Cardiac fibroblast (primary cell): ENCODE measurements around the gene RGS16.
A peak's percentile ranks its signal among the peaks of the same experiment; 100 is the strongest.

Source experiments
- DNase-seq, 2 donors: peaks; one replicate each; pipeline versions ENCODE4 v3.0.0 to v3.0.0-alpha.2; 2010; ENCODE audit warnings: low read depth in 2 of 2
- H3K4me3 ChIP-seq, 2 donors: replicated peaks in 1 of 2; 1 replicate in 1 of 2; 2 replicates in 1 of 2; pipeline ENCODE4 v1.5.1; 2011; ENCODE audit warnings: low read depth in 2 of 2, low read length in 2 of 2, mild to moderate bottlenecking in 2 of 2, moderate library complexity in 1 of 2
- TF ChIP-seq, protein P1 (sequence below): IDR thresholded peaks from one replicate; pipeline ENCODE4 v1.5.1; 2011; ENCODE audit warnings: low read depth, mild to moderate bottlenecking, low read length, inconsistent platforms

RGS16 gene

DNA sequence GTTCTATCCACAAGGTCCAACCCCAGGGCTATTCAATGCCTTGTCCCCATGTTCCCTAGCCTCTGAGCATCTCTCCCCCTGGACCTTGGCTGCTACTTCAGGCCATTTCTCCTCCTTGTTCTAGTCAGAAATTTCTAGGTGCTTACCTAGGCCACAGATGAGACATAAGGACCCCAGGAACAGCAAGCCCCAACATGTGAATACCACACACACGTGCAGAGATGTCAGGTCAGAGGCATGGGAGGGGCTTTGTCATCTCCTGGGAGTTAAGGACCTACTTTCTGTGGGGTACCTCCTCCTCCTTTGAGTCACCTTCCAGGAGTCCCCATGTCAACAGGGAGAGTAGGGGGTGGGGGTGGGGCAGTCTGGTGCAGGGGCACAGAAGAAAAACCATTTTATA, 7.1 kb upstream of the RGS16 start:
- TF ChIP-seq, protein P1, sequence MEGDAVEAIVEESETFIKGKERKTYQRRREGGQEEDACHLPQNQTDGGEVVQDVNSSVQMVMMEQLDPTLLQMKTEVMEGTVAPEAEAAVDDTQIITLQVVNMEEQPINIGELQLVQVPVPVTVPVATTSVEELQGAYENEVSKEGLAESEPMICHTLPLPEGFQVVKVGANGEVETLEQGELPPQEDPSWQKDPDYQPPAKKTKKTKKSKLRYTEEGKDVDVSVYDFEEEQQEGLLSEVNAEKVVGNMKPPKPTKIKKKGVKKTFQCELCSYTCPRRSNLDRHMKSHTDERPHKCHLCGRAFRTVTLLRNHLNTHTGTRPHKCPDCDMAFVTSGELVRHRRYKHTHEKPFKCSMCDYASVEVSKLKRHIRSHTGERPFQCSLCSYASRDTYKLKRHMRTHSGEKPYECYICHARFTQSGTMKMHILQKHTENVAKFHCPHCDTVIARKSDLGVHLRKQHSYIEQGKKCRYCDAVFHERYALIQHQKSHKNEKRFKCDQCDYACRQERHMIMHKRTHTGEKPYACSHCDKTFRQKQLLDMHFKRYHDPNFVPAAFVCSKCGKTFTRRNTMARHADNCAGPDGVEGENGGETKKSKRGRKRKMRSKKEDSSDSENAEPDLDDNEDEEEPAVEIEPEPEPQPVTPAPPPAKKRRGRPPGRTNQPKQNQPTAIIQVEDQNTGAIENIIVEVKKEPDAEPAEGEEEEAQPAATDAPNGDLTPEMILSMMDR, result no peak
- H3K4me3 ChIP-seq, result no peak overlapping the region
- no peak for DNase-seq

DNA sequence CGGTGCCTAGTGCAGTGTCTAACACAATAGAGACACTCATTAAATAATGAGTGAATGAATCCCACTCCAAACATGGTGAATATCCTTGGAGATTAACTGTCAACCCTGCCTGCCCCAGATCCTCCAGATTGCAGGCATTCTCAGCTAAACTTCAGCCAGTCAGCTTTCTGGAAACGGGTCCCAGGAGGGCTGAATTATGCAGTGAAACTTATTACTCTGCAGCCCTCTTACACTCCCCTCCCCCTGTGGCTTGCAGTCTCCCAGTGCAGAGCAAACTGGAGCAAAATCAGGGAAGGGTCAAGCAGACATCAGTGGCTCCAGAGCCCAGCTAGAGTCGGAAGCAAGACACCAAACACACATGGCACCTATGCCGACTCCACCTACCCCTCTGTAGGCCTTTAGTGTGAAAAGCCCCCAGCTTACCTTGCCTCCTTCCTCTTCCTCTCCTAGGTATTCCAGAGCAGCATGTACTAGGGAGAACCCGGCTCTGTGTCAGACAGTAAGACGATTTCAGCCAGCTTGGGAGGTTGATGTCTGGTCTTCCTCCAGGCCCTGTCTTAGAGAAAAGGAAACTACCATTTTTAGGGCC, 6.5 kb upstream of the RGS16 start:
- TF ChIP-seq, protein P1, result no peak
- H3K4me3 ChIP-seq, result no peak overlapping the region
- DNase-seq, result no peak

DNA sequence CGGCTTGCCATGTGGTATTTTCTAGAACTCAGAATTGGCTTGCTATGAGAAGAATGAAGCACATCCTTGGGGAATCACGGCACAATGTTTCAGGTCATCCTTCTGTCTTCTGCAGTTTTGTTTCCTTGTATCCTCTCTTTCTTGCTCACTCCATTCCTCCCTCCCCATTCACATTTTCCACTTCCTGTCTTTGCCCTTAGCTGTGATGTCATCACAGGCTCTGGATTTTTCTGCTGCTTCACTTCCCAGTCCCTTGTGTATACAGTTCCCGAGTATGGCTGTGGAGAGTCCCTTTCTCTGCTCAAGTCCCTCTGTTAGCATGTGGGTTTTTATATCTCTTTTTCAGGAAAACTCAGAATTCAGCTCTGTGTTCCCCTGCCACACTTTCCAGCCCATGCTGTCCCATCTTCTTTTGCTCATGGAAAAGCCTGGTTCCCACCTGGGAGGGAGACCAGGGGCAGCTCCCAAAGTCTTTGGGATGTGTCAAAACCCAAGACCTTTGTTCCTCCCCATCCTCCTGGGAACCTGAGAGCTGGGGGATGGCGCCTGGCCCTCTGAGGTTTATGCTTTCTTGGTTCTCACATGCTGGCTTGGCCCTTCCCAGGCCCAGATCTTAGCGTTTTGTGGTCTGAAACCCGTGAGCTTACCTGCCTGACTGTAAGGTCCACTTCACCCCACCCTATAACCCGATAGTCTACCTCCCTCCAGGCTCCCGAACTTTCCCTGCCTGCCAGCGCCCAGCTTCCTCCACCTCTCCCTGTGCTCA, 4.8 kb upstream of the RGS16 start:
- H3K4me3 ChIP-seq, result no peak overlapping the region
- DNase-seq, result peak; percentile 53 to 76
- TF ChIP-seq, protein P1, result no peak

DNA sequence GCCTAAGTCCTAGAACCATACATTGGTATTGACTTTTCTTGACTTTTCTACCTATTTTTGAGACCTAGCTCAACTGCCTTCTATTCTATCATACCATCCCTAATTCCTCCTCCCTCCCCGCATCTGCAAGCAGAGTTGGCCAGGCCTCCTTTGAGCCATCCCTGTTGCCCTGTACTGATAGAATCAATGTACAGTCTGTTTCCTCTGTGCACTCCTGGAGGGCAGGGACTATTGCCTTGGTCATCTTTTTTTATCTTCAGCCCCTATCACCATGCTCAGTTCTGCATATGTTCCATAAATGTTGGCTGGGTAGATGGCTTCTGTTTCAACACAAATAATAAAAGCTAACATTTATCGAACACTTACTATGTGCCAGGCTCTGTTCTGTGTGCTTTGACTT, 4.0 kb upstream of the RGS16 start:
- no peak for DNase-seq
- H3K4me3 ChIP-seq, result no peak overlapping the region
- TF ChIP-seq, protein P1, result no peak

DNA sequence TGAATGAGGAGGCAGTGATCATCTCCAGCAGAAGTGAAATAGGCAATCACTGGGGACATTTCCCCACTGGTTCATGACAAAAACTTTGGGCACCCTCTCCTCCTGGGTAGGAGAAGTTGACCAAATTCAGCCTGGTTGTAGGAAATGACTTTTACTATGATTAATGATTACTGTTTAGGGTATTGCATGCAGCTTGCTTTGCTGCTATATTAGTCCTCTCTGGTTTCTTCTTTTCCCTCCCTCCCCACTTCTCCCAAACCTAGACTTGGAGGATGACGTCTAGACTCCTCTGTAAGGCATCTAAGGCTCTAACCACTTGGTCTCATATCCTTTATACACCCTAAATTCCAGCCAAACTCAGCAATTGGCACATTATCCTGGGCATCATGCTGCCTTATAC, 3.4 kb upstream of the RGS16 start:
- no peak for DNase-seq
- TF ChIP-seq, protein P1, result no peak
- H3K4me3 ChIP-seq, result no peak overlapping the region

DNA sequence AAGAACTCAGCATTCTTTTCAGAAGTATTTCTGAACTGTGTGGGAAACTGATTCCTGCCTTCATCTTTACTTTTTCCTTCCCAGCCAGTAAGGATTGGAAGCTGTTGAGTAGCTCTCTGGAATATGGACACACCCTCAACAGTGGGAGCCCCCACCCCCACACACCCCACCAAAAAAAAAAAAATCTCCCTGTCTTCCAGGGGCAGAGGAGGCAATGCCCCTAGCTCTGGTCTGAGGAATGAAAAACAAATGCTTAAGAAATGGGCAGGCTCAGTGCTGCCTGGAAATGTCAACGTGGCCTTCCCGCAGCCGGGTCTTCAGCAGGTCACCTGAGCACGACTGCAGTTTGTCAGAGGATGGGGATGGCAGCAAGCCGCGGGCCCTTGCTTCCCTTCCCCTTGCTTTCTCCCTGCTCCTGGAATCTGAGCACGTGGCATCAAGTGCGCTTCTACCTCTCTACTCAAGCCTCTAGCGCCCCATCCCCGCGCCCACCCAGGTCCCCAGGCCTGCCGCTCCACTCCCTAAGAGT, 479 bp downstream of the RGS16 start:
- DNase-seq, result no peak
- peak overlapping the region; percentile 47 to 51 for H3K4me3 ChIP-seq
- TF ChIP-seq, protein P1, result no peak
